ENCODE data around the gene CORO7. TPM values are rescaled to one million over a fixed set of nuclear protein-coding genes. Genes with fewer than 3 reads are reported as not detected.

CORO7 gene
- total RNA-seq, 1 experiment from 2014 or later: 51.0 TPM

- CTCF ChIA-PET: interaction anchor here (0.6 kb wide), 2 partner anchors 17 to 97 kb away, joined by 3 to 5 read pairs; no protein-coding TSS in a partner anchor
- no peak overlapping the region for H3K4me3 Mint-ChIP-seq (ENCODE audit: low read depth, unreplicated experiment)
- TF ChIP-seq CTCF (IDR thresholded peaks at IDR 0.05; ENCODE audit: unreplicated experiment): no peak
- intact Hi-C loops (cut with micrococcal nuclease; ENCODE audit: unreplicated experiment): no loop called here
- no peak overlapping the region for H3K27ac Mint-ChIP-seq (ENCODE audit: unreplicated experiment)
- no peaks in the 10 kb centered on the region for H3K9me3 Mint-ChIP-seq (ENCODE audit: low read depth, unreplicated experiment)
- no peak for DNase-seq
- H3K27me3 Mint-ChIP-seq (ENCODE audit: unreplicated experiment): no peaks in the 10 kb centered on the region
- peaks cover 39% of the 10 kb centered on the region for H3K36me3 Mint-ChIP-seq (ENCODE audit: insufficient read depth, unreplicated experiment)
- H3K4me1 Mint-ChIP-seq (ENCODE audit: low read depth, unreplicated experiment): peaks cover 15% of the 10 kb centered on the region
- BruUV-seq (replicated peaks): no TSS peak
Observed at GRCh38 chr16:4319454-4320421, 96.7 kb downstream of the CORO7 start.

- no peak for TF ChIP-seq CTCF (IDR thresholded peaks at IDR 0.05; ENCODE audit: unreplicated experiment)
- Mint-ChIP-seq H3K27me3 (ENCODE audit: unreplicated experiment) (no peaks in the 10 kb centered on the region), H3K36me3 (ENCODE audit: insufficient read depth, unreplicated experiment) (peaks cover 46% of the 10 kb centered on the region), H3K4me3 (ENCODE audit: low read depth, unreplicated experiment) (no peak overlapping the region), H3K4me1 (ENCODE audit: low read depth, unreplicated experiment) (peaks cover 23% of the 10 kb centered on the region), H3K9me3 (ENCODE audit: low read depth, unreplicated experiment) (no peaks in the 10 kb centered on the region), H3K27ac (ENCODE audit: unreplicated experiment) (no peak overlapping the region)
- intact Hi-C loops (cut with micrococcal nuclease; ENCODE audit: unreplicated experiment): no loop called here
- CTCF ChIA-PET: interaction anchor here (3.1 kb wide), 1 partner anchor 9 kb away, joined by 17 read pairs; no protein-coding TSS in a partner anchor
- DNase-seq: no peak
- BruUV-seq (replicated peaks): no TSS peak
Observed at GRCh38 chr16:4318967-4319366, 97.4 kb downstream of the CORO7 start.

- H3K27ac Mint-ChIP-seq (ENCODE audit: unreplicated experiment): no peak overlapping the region
- H3K27me3 Mint-ChIP-seq (ENCODE audit: unreplicated experiment): no peaks in the 10 kb centered on the region
- CTCF ChIA-PET: interaction anchor here (0.7 to 3.1 kb wide), 2 partner anchors 9 to 45 kb away, joined by 3 to 17 read pairs; no protein-coding TSS in a partner anchor
- intact Hi-C loops (cut with micrococcal nuclease; ENCODE audit: unreplicated experiment): no loop called here
- H3K9me3 Mint-ChIP-seq (ENCODE audit: low read depth, unreplicated experiment): no peaks in the 10 kb centered on the region
- H3K4me1 Mint-ChIP-seq (ENCODE audit: low read depth, unreplicated experiment): peaks cover 26% of the 10 kb centered on the region
- H3K4me3 Mint-ChIP-seq (ENCODE audit: low read depth, unreplicated experiment): peak overlapping the region; percentile 64
- no peak for DNase-seq
- BruUV-seq (replicated peaks): TSS peak; percentile 77
- H3K36me3 Mint-ChIP-seq (ENCODE audit: insufficient read depth, unreplicated experiment): peaks cover 47% of the 10 kb centered on the region
- no peak for TF ChIP-seq CTCF (IDR thresholded peaks at IDR 0.05; ENCODE audit: unreplicated experiment)
Observed at GRCh38 chr16:4318451-4318910, 97.9 kb downstream of the CORO7 start.

- Mint-ChIP-seq H3K27ac (ENCODE audit: unreplicated experiment) (peak overlapping the region; percentile 57), H3K4me1 (ENCODE audit: low read depth, unreplicated experiment) (peaks cover 26% of the 10 kb centered on the region), H3K9me3 (ENCODE audit: low read depth, unreplicated experiment) (no peaks in the 10 kb centered on the region), H3K4me3 (ENCODE audit: low read depth, unreplicated experiment) (peak overlapping the region; percentile 64), H3K36me3 (ENCODE audit: insufficient read depth, unreplicated experiment) (peaks cover 43% of the 10 kb centered on the region), H3K27me3 (ENCODE audit: unreplicated experiment) (no peaks in the 10 kb centered on the region)
- BruUV-seq (replicated peaks): no TSS peak
- DNase-seq: peak; percentile 51
- intact Hi-C loops (cut with micrococcal nuclease; ENCODE audit: unreplicated experiment): no loop called here
- no peak for TF ChIP-seq CTCF (IDR thresholded peaks at IDR 0.05; ENCODE audit: unreplicated experiment)
- CTCF ChIA-PET: interaction anchor here (0.7 to 3.1 kb wide), 3 partner anchors 10 to 45 kb away, joined by 3 to 17 read pairs (median 4); no protein-coding TSS in a partner anchor
Observed at GRCh38 chr16:4317532-4318450, 98.6 kb downstream of the CORO7 start.

Measured in Calu3 (cell line).